HUES48 (cell line): ENCODE results near the gene RGS14.
"Not testable (repeated sequence)": the region's sequence is repeated elsewhere in the genome, so short reads cannot be mapped to it uniquely, and the experiment has no call there.

ENCODE experiments used
- H3K27ac ChIP-seq: one replicate; pipeline ENCODE4 v1.7.0; 2013; ENCODE audit warnings: low read depth, low read length, inconsistent platforms
- H3K27me3 ChIP-seq: 2 replicates; pipeline ENCODE4 v1.6.1; 2013; ENCODE audit warnings: mild to moderate bottlenecking, low read length; ENCODE audit not compliant: control insufficient read depth, insufficient read depth
- H3K36me3 ChIP-seq: 2 replicates; pipeline ENCODE4 v1.6.1; 2013; ENCODE audit warnings: low read length; ENCODE audit not compliant: control insufficient read depth, insufficient read depth
- H3K4me1 ChIP-seq: 2 replicates; pipeline ENCODE4 v1.6.1; 2013; ENCODE audit warnings: mild to moderate bottlenecking, low read length; ENCODE audit not compliant: control insufficient read depth, insufficient read depth
- H3K4me3 ChIP-seq: 2 replicates; pipeline ENCODE4 v1.5.1; 2013; ENCODE audit warnings: mild to moderate bottlenecking, low read depth, low read length
- H3K9ac ChIP-seq: 2 replicates; pipeline ENCODE4 v1.6.1; 2013; ENCODE audit warnings: mild to moderate bottlenecking, low read depth, low read length, moderate library complexity
- H3K9me3 ChIP-seq: 2 replicates; pipeline ENCODE4 v1.6.1; 2013; ENCODE audit warnings: low read length; ENCODE audit not compliant: control insufficient read depth, insufficient read depth

Gene RGS14

GRCh38 chr5:177375516-177375915 lies 17.8 kb downstream of the RGS14 start:
- not testable (repeated sequence) for H3K27me3 ChIP-seq, H3K9me3 ChIP-seq, H3K9ac ChIP-seq, H3K27ac ChIP-seq, H3K4me3 ChIP-seq, H3K36me3 ChIP-seq
- H3K4me1 ChIP-seq = peaks cover 13% of the 10 kb centered on the region; the same call in 1 of the 2 replicates

- no peak overlapping the region for H3K9ac ChIP-seq
- no peak overlapping the region for H3K4me3 ChIP-seq
- H3K27me3 ChIP-seq = no peaks in the 10 kb centered on the region
- no peak overlapping the region for H3K27ac ChIP-seq
- H3K9me3 ChIP-seq = no peaks in the 10 kb centered on the region
- H3K4me1 ChIP-seq = peaks cover 12% of the 10 kb centered on the region; the same call in 1 of the 2 replicates
- peaks cover 5% of the 10 kb centered on the region; the same call in 1 of the 2 replicates for H3K36me3 ChIP-seq
These were observed 18.4 kb downstream of the RGS14 start for GRCh38 chr5:177376107-177376506.

- Histone ChIP-seq H3K9me3 (no peaks in the 10 kb centered on the region), H3K27ac (no peak overlapping the region), H3K9ac (no peak overlapping the region), H3K4me1 (peaks cover 8% of the 10 kb centered on the region; the same call in 1 of the 2 replicates), H3K27me3 (no peaks in the 10 kb centered on the region), H3K36me3 (no peaks in the 10 kb centered on the region), H3K4me3 (no peak overlapping the region)
These were observed 20.4 kb downstream of the RGS14 start for GRCh38 chr5:177377851-177378776.

DNA sequence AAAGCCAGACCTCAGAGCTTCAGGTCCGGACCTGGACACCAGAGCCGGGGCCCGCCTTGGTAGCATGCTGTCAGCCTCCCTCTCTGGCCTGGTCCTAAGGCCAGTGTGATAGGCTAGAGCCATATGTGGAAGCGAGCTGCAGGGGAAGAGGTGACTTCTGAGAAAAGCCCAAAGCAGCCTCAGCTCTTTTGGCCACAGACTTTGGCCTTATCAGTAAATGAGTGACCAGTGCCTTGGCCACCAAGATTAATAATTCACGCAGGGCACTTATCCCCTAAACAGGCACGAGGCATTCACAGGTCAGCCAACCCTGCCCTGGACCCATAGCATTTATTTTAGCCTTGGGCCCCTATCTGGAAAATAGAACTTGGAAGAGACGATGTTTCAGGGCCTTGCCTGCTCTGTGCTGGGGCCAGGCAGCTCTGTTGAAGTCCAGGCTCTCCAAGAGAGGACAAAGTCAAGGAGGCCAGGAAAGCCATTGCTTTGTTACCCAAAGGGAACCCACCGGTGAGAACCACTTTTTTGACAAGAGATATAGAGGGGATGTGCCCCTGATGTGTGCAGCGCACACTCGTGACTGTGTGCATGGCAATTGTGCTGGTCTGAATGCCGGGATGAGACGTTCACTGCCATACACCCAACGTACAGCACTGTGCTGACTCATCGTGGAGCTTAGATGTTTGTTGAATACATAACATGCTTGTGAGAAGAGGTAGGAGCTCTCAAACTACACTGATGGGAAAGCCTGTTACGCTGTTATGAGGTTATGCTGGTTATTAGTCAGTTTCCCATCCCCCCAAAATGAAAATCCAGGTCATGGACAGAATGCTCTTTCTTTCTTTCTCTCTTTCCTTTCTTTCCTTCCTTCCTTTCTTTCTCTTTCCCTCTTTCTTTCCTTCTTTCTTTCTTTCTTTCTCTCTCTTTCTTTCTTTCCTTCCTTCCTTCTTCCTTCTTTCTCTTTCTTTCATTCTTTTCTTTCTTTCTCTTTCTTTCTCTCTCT lies 21.5 kb downstream of the RGS14 start:
- Histone ChIP-seq H3K4me3 (no peak overlapping the region), H3K27me3 (no peaks in the 10 kb centered on the region), H3K36me3 (no peaks in the 10 kb centered on the region), H3K4me1 (peaks cover 2% of the 10 kb centered on the region; the same call in 1 of the 2 replicates), H3K27ac (peak overlapping the region; percentile 77), H3K9me3 (no peaks in the 10 kb centered on the region), H3K9ac (no peak overlapping the region)

DNA sequence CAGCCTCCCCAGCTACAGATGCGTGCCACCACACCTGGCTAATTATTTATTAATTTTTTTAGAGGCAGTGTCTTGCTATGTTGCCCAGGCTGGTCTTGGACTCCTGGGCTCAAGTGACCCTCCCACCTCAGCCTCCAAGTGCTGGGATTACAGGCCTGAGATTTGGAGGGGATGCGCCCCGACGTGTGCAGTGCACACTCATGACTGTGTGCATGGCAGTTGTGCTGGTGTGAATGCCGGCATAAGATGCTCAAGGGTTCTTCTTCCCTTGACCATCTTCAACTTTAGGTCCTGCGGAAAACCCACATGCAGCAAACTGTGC lies 23.0 kb downstream of the RGS14 start:
- Histone ChIP-seq H3K9me3 (no peaks in the 10 kb centered on the region), H3K4me1 (no peaks in the 10 kb centered on the region), H3K36me3 (no peaks in the 10 kb centered on the region), H3K9ac (no peak overlapping the region), H3K27ac (no peak overlapping the region), H3K4me3 (no peak overlapping the region), H3K27me3 (no peaks in the 10 kb centered on the region)

- Histone ChIP-seq H3K36me3 (no peaks in the 10 kb centered on the region), H3K4me3 (no peak overlapping the region), H3K9ac (no peak overlapping the region), H3K4me1 (no peaks in the 10 kb centered on the region), H3K27me3 (no peaks in the 10 kb centered on the region), H3K9me3 (no peaks in the 10 kb centered on the region), H3K27ac (no peak overlapping the region)
These were observed 24.8 kb downstream of the RGS14 start for GRCh38 chr5:177382423-177383029.

DNA sequence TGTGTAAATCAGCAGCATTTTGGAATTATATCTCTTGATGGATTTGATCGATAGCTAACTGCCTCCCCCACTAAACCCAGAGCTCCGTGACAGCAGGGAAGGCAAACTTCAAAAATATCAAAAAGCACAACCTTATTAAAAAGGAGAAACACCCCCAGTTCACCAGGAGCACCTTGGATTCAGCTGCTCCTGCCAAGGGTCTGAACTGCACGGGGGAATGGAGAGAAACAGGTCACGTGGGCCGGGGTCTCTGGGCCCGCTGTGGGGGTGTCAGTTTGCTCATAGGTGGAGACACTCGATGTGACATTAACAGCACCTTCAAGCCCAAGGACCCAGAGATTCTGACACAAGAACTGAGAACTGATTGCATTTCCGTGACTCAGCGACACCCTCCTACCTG lies 25.5 kb downstream of the RGS14 start:
- H3K9ac ChIP-seq = no peak overlapping the region
- H3K27me3 ChIP-seq = 0 out of 2 replicates have a peak, but pooled peaks cover 2% of the 10 kb centered on the region
- no peaks in the 10 kb centered on the region for H3K36me3 ChIP-seq
- H3K4me3 ChIP-seq = no peak overlapping the region
- H3K9me3 ChIP-seq = no peaks in the 10 kb centered on the region
- no peak overlapping the region for H3K27ac ChIP-seq
- no peaks in the 10 kb centered on the region for H3K4me1 ChIP-seq

DNA sequence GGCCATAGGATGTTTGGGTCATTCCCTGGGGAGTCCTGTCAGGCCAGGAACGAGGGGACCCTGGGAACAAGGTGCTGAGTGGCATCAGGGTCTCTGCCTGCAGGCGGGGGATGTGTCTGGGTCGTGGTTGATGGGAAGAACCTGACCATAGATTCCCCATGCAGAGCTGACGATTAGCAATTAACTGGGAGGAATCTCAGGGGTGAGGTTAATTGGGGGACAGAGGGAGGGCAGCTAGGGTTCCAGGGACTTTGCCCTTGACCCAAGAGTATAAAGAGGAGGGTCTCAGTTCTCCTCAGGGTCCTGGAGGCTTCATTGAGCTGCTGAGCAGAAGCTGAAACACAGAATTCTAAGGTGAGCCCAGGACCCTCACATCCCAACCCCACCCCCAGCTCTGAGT lies 26.4 kb downstream of the RGS14 start, which contains the start of gene SLC34A1:
Gene SLC34A1 (plus strand): TSS at position 301 of the 400 bp plus-strand sequence. CDS start 1,308 bp downstream, outside the sequence.
- H3K9ac ChIP-seq = no peak within 1 kb of the TSS
- H3K9me3 ChIP-seq = no peaks in the 10 kb centered on the region
- H3K27me3 ChIP-seq = peaks cover 9% of the 10 kb centered on the region
- no peak within 1 kb of the TSS for H3K27ac ChIP-seq
- H3K4me1 ChIP-seq = no peaks in the 10 kb centered on the region
- no peaks in the 10 kb centered on the region for H3K36me3 ChIP-seq
- no peak within 1 kb of the TSS for H3K4me3 ChIP-seq

DNA sequence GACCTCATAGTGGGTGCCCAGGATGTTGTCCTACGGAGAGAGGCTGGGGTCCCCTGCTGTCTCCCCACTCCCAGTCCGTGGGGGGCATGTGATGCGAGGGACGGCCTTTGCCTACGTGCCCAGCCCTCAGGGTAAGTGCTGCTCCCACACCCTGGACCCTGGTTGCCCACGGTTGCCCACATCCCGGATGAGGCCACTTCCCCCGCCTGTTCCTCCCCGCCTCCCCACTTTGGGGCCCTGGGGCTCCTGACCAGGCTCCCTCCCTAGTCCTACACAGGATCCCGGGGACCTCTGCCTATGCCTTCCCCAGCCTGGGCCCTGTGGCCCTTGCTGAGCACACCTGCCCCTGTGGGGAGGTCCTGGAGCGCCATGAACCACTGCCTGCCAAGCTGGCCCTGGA lies 28.0 kb downstream of the RGS14 start:
- Histone ChIP-seq H3K27ac (no peak overlapping the region), H3K27me3 (peaks cover 20% of the 10 kb centered on the region), H3K4me3 (no peak overlapping the region)

GRCh38 chr5:177386542-177386941 lies 28.8 kb downstream of the RGS14 start:
- Histone ChIP-seq H3K4me3 (no peak overlapping the region), H3K27ac (no peak overlapping the region), H3K9ac (no peak overlapping the region), H3K4me1 (no peaks in the 10 kb centered on the region), H3K36me3 (no peaks in the 10 kb centered on the region), H3K27me3 (peaks cover 20% of the 10 kb centered on the region), H3K9me3 (no peaks in the 10 kb centered on the region)

More for the DNA sequence above, 28.0 kb downstream of the RGS14 start:
- H3K36me3 ChIP-seq = no peaks in the 10 kb centered on the region
- H3K9me3 ChIP-seq = no peaks in the 10 kb centered on the region
- H3K4me1 ChIP-seq = no peaks in the 10 kb centered on the region
- H3K9ac ChIP-seq = no peak overlapping the region
